Ascending aorta (tissue), 2 donors: ENCODE results near the gene COL28A1. TPM values are rescaled to one million over a fixed set of nuclear protein-coding genes. Genes with fewer than 3 reads are reported as not detected.

Experiments used
- DNase-seq, 2 donors: peaks; one replicate each; pipeline ENCODE4 v3.0.0-alpha.2; 2019; ENCODE audit warnings: low spot score in 2 of 2
- H3K27ac ChIP-seq, 2 donors: fragments of 200-600 bp; sonication (generic); one replicate each; pipeline ENCODE4 v1.5.1; 2016 to 2017; ENCODE audit warnings: mild to moderate bottlenecking in 1 of 2
- H3K27me3 ChIP-seq: fragments of 200-600 bp; sonication (generic); one replicate; pipeline ENCODE4 v1.5.1; 2017
- H3K36me3 ChIP-seq, 2 donors: fragments of 200-600 bp; sonication (generic); one replicate each; pipeline ENCODE4 v1.5.1; 2016
- H3K4me1 ChIP-seq, 2 donors: fragments of 200-600 bp; sonication (generic); one replicate each; pipeline ENCODE4 v1.5.1; 2016 to 2017; ENCODE audit warnings: mild to moderate bottlenecking in 1 of 2
- H3K4me3 ChIP-seq, 2 donors: fragments of 200-600 bp; sonication (generic); one replicate each; pipeline ENCODE4 v1.5.1; 2016 to 2017; ENCODE audit warnings: mild to moderate bottlenecking in 1 of 2
- H3K9me3 ChIP-seq, 2 donors: fragments of 200-600 bp; sonication (generic); one replicate each; pipeline ENCODE4 v1.5.1; 2016
- CTCF ChIP-seq, 3 experiments: fragments of 200-600 bp in 2 of 3; fragments of 450-650 bp in 1 of 3; sonication (generic) in 2 of 3; IDR thresholded peaks; one replicate each; pipeline ENCODE4 v1.5.1; 2016 to 2019; ENCODE audit warnings: antibody characterized with exemption in 3 of 3, mild to moderate bottlenecking in 1 of 3, moderate library complexity in 1 of 3
- intact Hi-C: fragments of 100-400 bp; cut with DNase I; formaldehyde crosslinking; loops from one replicate; pipeline ENCODE4 v1.15.1; 2023
- total RNA-seq: library from RNA; depleted of rRNA; stranded (reverse); fragments of >200 nt; gene quantifications from one replicate; pipeline ENCODE4 v1.1.0, GENCODE V29; 2016

Gene COL28A1
- total RNA-seq, 1 donor from 2014 or later = 0.11 TPM

- intact Hi-C loops = loop anchor here (10.0 kb wide), 2 partner anchors 465 to 865 kb away; partner anchors contain the start of gene ZNF12
- peaks cover 0 to 11% of the 10 kb centered on the region in 2 donors for H3K36me3 ChIP-seq
- H3K27me3 ChIP-seq = no peaks in the 10 kb centered on the region
- H3K4me1 ChIP-seq = peaks cover 5 to 12% of the 10 kb centered on the region in 2 donors
- no peak overlapping the region for H3K4me3 ChIP-seq
- no peak for DNase-seq
- no peak for TF ChIP-seq CTCF (IDR thresholded peaks at IDR 0.05)
- H3K9me3 ChIP-seq = no peaks in the 10 kb centered on the region
- no peak overlapping the region for H3K27ac ChIP-seq
Observed at GRCh38 chr7:7569615-7570014, 33.9 kb upstream of the COL28A1 start.

GRCh38 chr7:7569081-7569527, 33.4 kb upstream of the COL28A1 start:
- DNase-seq = no peak
- intact Hi-C loops = loop anchor here (10.0 kb wide), 2 partner anchors 464 to 864 kb away; partner anchors contain the start of gene ZNF12
- H3K4me3 ChIP-seq = no peak overlapping the region
- peaks cover 0 to 11% of the 10 kb centered on the region in 2 donors for H3K36me3 ChIP-seq
- peaks cover 5 to 12% of the 10 kb centered on the region in 2 donors for H3K4me1 ChIP-seq
- no peaks in the 10 kb centered on the region for H3K9me3 ChIP-seq
- TF ChIP-seq CTCF (IDR thresholded peaks at IDR 0.05) = no peak
- no peak overlapping the region for H3K27ac ChIP-seq
- no peaks in the 10 kb centered on the region for H3K27me3 ChIP-seq

GRCh38 chr7:7568553-7568952, 32.9 kb upstream of the COL28A1 start:
- intact Hi-C loops = loop anchor here (10.0 kb wide), 2 partner anchors 464 to 864 kb away; partner anchors contain the start of gene ZNF12
- Histone ChIP-seq H3K9me3 (no peaks in the 10 kb centered on the region), H3K4me1 (peaks cover 5 to 12% of the 10 kb centered on the region in 2 donors), H3K27me3 (no peaks in the 10 kb centered on the region), H3K4me3 (peak overlapping the region in 1 of 2 donors; percentile 85), H3K27ac (no peak overlapping the region), H3K36me3 (peaks cover 0 to 10% of the 10 kb centered on the region in 2 donors)
- no peak for DNase-seq
- TF ChIP-seq CTCF (IDR thresholded peaks at IDR 0.05) = no peak

- Histone ChIP-seq H3K36me3 (peaks cover 0 to 5% of the 10 kb centered on the region in 2 donors), H3K4me1 (peaks cover 5 to 12% of the 10 kb centered on the region in 2 donors), H3K27me3 (no peaks in the 10 kb centered on the region), H3K9me3 (no peaks in the 10 kb centered on the region), H3K4me3 (peak overlapping the region; percentile 85 to 93), H3K27ac (peak overlapping the region in 1 of 2 donors; percentile 95)
- intact Hi-C loops = loop anchor here (1.0 to 10.0 kb wide), 4 partner anchors 72 to 863 kb away; partner anchors contain the start of genes GLCCI1, UMAD1 and ZNF12
- TF ChIP-seq CTCF (IDR thresholded peaks at IDR 0.05) = no peak
- no peak for DNase-seq
Observed at GRCh38 chr7:7567898-7568531, 32.3 kb upstream of the COL28A1 start.

- no peaks in the 10 kb centered on the region for H3K9me3 ChIP-seq
- H3K27ac ChIP-seq = peak within 1 kb of the TSS; percentile 94 to 95
- intact Hi-C loops = loop anchor here (1.0 to 10.0 kb wide), 5 partner anchors 73 to 862 kb away; partner anchors contain the start of genes C1GALT1, GLCCI1, UMAD1 and ZNF12
- no peaks in the 10 kb centered on the region for H3K36me3 ChIP-seq
- H3K4me1 ChIP-seq = peaks cover 5 to 12% of the 10 kb centered on the region in 2 donors
- peak within 1 kb of the TSS; percentile 85 to 93 for H3K4me3 ChIP-seq
- DNase-seq = peak; percentile 10 to 90
- no peak for TF ChIP-seq CTCF (IDR thresholded peaks at IDR 0.05)
- no peaks in the 10 kb centered on the region for H3K27me3 ChIP-seq
Observed at GRCh38 chr7:7566651-7567611, 31.3 kb upstream of the COL28A1 start, which contains the start of gene MIOS. Gene MIOS (plus strand): TSS chr7:7566884. CDS start chr7:7572476, 5,592 bp downstream.
